SIG-M5 (cell line): ENCODE results near the gene SEMA6A.
"Not testable (repeated sequence)": the region's sequence is repeated elsewhere in the genome, so short reads cannot be mapped to it uniquely, and the experiment has no call there.

Experiments
- DNase-seq: peaks from one replicate; lab custom pipeline; 2025; lab: John Stamatoyannopoulos, UW

Gene SEMA6A

DNA sequence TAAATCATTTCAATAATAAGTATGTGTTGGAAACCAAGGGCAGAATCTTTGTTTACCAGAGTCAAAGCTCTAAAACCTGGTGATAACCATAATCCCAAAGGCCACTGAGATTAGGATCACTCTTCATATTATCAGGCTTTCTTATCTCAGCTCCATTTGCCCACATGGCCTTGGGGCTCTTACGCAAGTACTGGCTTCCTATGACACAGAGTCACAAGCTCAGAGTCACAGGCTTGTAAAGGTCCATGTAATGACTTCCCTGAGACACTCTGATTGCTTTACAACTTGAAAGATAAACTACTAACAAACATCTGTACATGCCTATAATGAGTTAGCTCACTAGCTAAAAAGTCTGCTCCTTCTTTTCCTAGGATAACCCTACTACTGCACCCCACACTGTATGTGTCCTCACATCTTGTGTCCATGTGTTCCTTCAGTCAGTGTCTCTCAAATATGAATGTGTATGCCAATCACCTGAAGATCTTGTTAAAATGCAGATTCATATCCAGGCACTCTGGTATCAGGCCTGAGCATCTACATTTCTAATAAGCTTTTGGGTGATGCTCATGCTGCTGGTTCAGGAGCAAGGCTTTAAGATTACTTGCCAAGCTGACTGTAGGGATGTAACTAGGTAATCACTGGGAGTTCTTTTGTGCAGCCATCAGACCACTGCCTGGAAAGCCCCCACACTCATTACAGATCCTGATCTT lies 28.4 kb downstream of the SEMA6A start:
- DNase-seq = no peak

GRCh38 chr5:116545465-116545864 lies 29.2 kb downstream of the SEMA6A start:
- DNase-seq = not testable (repeated sequence)

DNA sequence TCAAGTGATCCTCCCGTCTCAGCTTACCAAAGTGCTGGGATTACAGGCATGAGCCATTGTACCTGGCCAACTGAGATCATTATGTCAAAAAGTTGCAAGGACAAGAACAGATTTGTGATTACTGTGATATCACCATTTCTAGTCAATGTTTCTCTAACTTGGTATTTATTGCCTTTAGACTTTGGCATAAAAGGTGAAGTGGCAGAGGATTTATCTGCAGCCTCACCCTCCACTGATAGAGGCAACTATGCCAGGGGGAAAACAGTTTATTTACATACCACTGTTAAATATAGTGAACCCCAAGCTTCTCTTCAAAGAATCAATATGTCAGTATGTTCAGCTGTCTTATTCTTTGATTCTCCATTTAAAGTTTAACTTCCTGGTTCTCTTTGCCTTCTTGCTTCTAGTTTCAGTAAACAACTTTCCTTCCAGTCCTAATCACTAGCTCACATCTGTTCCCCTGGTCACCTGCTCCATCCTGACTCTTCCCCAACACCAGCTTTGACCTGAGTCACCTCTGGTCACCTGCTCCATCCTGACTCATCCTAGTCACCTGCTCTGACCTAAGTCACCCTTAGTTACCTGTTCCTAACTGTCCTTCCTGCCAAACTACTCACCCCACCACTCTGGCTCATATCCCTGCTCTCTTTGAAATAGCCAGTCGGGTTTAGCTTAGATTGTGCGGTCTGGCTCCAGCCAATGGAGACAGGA lies 29.9 kb downstream of the SEMA6A start:
- DNase-seq = no peak

GRCh38 chr5:116543501-116543900 lies 31.1 kb downstream of the SEMA6A start:
- no peak for DNase-seq

- no peak for DNase-seq
These were observed 32.0 kb downstream of the SEMA6A start for GRCh38 chr5:116542619-116543018.

DNA sequence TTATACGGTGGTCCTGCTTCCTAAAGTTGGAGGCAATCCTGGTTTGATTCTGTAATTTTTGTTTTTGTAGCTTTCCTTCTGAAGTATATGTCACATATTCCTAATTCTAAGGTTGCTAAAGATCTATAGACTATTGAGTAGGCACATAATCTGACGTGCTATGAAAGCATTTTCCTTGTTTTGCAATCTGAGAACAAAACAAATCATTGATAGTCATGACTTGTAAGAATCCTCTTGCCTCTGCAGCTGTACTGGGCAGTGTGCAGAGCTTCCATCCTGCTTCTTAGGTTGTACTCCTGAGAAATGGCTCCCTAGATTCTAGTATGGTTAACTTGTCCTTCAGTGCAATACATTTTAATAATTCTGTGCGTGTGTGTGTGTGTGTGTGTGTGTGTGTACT lies 35.4 kb downstream of the SEMA6A start:
- DNase-seq = no peak

GRCh38 chr5:116536316-116537083 lies 38.1 kb downstream of the SEMA6A start:
- no peak for DNase-seq

GRCh38 chr5:116534964-116535651 lies 39.5 kb downstream of the SEMA6A start:
- no peak for DNase-seq

DNA sequence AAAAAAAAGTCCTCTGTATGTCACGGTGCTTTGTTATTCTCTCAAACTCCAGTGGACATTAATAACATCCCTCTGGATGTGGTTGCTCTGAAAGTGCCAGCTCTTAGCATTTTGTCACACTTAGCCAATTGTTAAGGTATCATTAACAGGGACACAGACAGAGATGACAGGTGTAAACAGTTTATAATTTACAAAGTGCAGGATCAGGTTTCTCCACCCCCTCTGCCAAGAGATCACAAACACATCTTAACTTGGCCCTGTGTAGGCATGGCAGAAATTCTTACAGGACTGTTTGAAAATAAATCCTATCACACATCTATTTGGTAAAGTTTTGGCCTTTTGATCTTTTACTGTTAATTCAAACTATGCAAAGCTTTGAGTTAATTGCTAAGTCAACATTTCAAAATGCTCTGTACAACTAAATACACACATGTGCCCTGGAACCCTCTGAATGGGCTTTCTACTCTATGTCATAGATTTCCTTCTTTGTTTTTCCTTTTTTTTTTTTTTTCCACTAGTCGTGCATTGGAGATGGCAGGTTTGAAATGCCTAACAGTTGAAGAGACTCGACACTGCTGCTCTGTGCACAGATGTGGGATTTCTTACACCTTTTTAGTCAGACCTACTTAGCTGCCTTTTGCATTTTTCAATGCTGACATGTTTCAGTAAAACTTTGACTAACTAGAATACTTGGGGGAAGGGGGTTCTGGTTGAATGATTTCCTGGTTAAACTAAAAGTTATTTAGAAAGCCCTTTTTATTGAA lies 41.7 kb downstream of the SEMA6A start:
- no peak for DNase-seq

DNA sequence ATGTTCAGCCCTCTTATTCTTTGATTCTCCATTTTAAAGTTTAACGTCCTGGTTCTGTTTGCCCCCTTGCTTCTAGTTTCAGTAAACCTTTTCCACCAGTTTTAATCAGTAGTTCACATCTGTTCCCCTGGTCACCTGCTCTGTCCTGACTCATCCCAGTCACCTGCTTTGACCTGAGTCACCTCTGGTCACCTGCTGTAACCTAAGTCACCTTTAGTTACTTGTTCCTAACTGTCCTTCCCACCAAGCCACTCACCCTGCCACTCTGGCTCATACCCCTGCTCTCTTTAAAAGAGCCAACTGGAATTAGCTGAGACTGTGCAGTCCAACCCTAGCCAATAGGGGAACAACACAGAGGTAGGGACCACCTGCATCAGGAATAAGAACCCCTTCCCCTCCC lies 43.0 kb downstream of the SEMA6A start:
- no peak for DNase-seq

GRCh38 chr5:116531117-116531516 lies 43.5 kb downstream of the SEMA6A start:
- DNase-seq = no peak

DNA sequence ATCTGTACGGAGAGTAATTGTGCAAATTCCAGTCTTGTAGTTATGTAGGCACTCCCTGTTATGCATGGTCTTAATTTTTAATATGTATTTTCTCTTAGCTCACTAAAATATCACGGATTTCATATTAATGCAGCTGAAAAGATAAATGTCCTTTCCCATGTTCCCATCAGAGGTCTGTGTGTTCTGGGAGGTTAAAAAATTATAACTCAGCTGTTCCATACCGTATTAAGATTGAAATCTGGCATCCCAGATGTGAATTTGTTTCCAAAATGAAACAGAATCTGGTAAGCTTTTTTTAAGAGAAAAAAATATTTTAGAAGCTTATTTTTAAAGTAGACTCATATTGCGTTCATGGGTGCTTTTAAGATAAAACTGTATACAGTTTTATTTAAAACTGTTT lies 44.3 kb downstream of the SEMA6A start:
- no peak for DNase-seq

DNA sequence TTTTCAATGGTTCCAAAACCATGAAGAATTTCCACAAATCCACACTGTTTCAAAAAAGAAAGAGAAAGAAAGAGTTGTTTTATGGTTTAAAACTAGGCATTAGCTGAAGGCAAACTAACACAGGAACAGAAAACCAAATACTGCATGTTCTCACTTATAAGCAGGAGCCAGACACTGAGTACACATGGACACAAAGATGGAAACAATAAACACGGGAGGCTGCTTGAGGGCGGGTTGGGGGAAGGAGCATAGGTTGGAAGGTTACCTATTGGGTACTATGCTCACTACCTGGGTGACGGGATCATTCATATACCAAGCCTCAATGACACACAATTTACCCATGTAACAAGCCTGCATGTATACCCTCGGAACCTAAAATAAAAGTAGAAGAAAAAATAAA lies 45.0 kb downstream of the SEMA6A start:
- no peak for DNase-seq

DNA sequence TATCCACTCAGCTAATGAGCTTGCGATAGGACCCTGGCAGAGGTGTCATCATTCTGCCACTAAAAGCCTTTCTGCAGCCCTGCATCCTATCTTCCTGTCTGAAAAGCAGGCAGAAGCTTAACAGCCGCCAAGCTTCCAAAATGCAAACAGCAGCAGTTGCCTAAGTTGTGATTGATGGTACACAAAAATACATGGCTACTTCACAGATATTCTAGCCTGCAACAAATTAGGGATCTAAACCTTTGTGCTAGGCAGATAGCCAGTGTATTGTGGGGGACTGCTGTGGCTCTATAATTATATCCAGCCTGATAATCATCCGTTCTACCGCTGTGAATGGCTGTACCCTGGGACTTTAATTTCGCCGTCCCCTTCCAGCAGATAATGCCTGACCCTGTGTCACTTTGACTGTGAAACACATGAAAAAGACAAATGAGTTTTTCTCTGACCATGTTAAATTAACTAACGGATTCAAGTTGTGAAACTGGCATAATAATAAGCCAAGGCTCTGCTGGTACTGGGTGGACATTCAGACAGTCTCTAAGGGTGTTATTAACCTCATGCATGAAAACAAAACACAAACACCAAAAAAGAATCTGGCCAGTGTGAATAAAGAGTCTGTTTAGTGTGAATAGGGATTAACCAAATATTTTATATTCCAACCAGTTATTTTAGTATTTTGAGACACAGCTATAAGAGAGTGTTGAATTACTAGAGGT lies 45.9 kb downstream of the SEMA6A start:
- no peak for DNase-seq

GRCh38 chr5:116527582-116527981 lies 47.0 kb downstream of the SEMA6A start:
- no peak for DNase-seq

DNA sequence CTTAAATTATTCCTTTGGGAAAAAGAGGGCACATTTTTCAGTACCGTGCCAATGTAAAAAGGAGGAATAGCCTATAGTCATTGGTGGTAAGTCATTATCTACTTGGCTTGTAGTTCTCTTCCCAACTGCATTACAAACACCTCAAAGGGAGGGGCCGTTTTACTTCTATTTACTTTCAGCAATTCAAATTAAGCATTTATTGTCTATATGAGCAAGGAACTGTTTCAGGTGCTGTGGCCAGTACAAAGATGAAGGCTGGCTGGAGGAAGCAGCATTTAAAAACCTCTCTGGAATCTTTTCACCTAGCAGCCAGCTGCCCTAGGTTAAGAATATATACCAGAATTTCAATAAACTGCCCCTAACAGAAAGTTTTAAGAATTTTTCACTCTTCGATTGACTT lies 48.9 kb downstream of the SEMA6A start:
- DNase-seq = no peak

GRCh38 chr5:116524966-116525365 lies 49.7 kb downstream of the SEMA6A start:
- DNase-seq = no peak

DNA sequence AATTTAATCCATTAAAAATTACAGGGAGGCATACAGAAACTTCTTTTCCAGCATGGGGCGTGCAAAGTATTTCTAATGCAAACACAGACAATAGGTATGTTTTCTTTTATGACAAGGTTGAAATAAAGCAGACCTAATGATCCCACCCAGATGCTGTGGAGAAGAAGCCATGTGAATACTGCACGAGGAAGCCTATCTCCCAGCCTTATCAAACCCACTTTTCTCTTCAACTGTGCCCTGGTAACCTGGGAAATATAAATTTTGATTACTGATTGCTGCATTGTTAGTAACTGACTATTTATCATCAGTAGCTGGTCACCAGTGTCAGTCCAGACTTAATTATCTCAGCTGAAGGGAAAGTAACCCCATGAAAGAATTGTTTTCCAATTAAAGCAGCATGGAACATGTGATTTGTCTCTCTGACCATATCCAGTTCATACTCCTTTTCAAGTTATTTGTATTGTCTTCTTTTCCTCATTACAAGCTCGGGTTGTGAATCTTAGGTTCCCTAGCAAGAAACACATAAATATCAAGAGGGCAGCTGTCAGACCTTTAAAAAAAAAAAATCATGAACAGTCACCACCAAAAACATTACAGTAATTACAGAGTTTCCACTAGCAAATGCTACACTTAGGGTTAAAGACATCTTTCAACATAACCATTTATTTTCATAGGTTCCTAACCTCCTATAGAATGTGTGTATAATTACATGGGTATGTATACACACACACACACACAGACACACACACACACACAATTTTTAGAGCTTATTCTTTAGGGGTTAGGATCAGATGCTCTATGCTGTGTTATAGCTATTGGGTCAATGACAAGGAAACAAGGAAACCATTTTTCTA lies 50.3 kb downstream of the SEMA6A start:
- DNase-seq = no peak

GRCh38 chr5:116523182-116523581 lies 51.4 kb downstream of the SEMA6A start:
- DNase-seq = not testable (repeated sequence)
